Activated naive CD4-positive, alpha-beta T cell treated with anti-CD3 and anti-CD28 coated beads, Interleukin-2, amount 50 U/mL, for 72 hours (primary cell): ENCODE results near the gene NRXN3. TPM values are rescaled to one million over a fixed set of nuclear protein-coding genes. Genes with fewer than 3 reads are reported as not detected.

ENCODE experiments used
- ATAC-seq, 2 donors: fragments of 150-1000 bp; cut with Tn5 transposase; 2 replicates each; pipeline ENCODE4 v1.10.0; 2021; ENCODE audit warnings: mild to moderate bottlenecking in 2 of 2, moderate library complexity in 2 of 2
- DNase-seq, 2 donors: peaks; one replicate each; pipeline ENCODE4 v3.0.0; 2021 to 2022; ENCODE audit warnings: low spot score in 2 of 2
- H3K27ac Mint-ChIP-seq, 2 donors: one replicate each; pipeline ENCODE4 v1.8.0; 2022; ENCODE audit warnings: mild to moderate bottlenecking in 2 of 2, mixed read lengths in 2 of 2
- H3K36me3 Mint-ChIP-seq, 2 donors: one replicate each; pipeline ENCODE4 v1.8.0; 2022; ENCODE audit warnings: mixed read lengths in 2 of 2
- H3K9me3 Mint-ChIP-seq, 2 donors: one replicate each; pipeline ENCODE4 v1.8.0; 2022; ENCODE audit warnings: mixed read lengths in 2 of 2
- total RNA-seq, 2 donors: library from RNA; stranded (reverse); gene quantifications; one replicate each; pipeline ENCODE4 v1.2.3, GENCODE V29; 2022

The NRXN3 gene
- total RNA-seq, 2 donors from 2014 or later: not detected

DNA sequence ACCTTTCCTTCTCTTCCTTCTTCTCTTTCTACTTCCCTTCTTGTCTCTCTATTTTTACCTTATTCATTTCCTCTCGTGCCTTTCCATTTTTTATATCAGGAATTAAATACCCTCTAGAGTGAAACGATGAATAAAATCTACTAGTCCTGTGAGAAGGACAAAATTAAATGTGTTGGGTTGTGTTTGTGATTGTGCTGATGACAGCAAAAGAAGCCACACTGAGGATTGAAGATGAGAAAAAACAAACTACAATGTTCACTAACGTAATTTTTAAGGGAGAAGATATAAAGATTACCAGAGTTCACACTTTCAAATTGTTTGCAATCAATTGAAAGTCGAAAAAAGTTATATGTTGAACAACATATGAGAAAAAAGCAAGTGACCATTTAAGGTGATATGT, 1029.0 kb downstream of the NRXN3 start:
- H3K36me3 Mint-ChIP-seq: peaks cover 0 to 7% of the 10 kb centered on the region in 2 donors
- H3K9me3 Mint-ChIP-seq: peaks cover 17 to 24% of the 10 kb centered on the region in 2 donors
- ATAC-seq: no peak
- no peak for DNase-seq
- no peak overlapping the region for H3K27ac Mint-ChIP-seq

DNA sequence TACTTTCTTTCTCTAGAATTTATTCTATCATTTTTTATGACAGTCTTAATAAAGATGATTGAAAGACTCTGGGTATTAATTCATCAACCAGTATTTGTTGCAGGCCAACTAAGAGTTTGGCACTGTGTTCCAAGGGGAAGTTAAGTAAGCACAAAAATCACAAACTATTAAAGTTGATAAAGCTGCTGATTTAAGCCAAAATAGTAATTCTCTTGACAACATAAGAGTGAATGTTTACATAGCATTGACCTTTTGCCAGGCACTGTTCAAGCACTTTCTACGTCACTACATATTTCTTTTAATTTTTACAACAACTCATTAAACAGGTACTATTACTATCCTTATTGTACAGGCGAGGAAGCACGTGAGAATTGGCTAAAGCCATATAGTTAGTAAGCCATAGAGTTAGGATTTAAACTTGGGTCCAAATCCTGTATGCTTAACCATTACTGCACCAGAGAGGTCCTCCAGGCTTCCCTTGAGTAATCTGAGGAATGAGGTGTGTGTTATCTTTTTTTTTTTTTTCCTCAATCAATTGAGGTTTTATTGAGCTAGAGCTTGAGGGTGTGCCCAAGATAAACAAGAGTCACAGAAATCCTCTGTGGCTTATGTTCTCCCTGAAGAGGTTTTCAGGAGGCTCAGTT, 1031.5 kb downstream of the NRXN3 start:
- Mint-ChIP-seq H3K9me3 (peaks cover 17 to 24% of the 10 kb centered on the region in 2 donors), H3K27ac (no peak overlapping the region), H3K36me3 (peaks cover 0 to 7% of the 10 kb centered on the region in 2 donors)
- ATAC-seq (no peak), DNase-seq (no peak)

DNA sequence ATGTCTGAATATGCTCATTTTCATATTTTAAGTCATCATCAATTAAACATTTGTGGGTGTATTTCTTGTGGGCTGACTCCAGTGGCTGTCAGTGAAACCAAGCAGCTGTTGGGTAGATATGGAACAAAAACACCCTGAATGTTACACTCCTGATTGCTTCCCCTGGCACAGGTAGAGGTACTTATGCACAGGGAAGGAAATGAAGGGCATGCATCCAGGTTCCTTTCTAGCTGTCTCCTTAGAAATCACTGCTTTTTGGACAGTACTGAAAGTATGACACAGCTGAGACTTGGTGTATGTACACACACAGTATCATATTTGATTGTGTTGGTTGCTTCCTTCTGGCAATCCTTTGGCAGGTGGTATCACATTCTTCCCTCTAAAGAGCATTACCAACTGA, 1034.4 kb downstream of the NRXN3 start:
- H3K27ac Mint-ChIP-seq: no peak overlapping the region
- H3K9me3 Mint-ChIP-seq: peaks cover 8 to 10% of the 10 kb centered on the region in 2 donors
- DNase-seq (no peak), ATAC-seq (no peak)
- no peaks in the 10 kb centered on the region for H3K36me3 Mint-ChIP-seq

DNA sequence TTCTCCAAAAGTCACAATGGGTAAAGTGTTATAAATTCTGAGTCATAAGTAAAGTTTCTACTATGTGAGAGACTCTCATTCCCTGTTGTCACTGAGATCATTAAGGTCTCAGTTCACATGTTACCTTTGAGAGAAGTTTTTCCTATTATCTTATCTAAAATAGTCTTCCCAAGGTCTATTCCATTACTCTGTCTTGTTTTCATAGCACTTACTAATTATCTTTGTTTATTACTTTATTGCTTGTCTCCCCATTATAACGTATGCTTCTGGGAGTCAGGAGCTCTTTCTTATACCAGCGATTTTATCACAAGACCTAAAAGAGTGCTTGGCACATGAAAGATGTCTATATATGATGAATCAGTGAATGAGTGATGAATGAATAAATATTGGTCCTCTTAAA, 1039.2 kb downstream of the NRXN3 start:
- H3K36me3 Mint-ChIP-seq: no peaks in the 10 kb centered on the region
- no peaks in the 10 kb centered on the region for H3K9me3 Mint-ChIP-seq
- DNase-seq (no peak), ATAC-seq (no peak)
- H3K27ac Mint-ChIP-seq: no peak overlapping the region

DNA sequence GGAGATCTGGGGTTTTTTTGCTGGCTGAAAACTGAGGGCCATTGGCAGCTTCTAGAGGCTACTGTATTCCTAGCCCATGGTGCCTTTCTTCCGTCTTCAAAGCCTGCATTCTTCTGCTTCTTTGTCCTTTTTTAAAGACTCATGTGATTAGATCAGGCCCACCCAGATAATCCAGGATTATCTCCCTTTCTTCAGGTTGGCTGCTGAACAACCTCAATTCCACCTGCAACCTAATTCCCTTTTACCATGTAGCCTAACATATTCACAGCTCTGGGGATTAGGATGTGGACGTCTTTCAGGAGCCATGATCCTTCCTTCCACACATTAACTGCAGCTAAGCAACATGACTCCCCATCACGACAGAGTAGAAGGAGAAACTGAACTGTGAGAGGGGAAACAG, 1055.6 kb downstream of the NRXN3 start:
- ATAC-seq (no peak), DNase-seq (no peak)
- Mint-ChIP-seq H3K27ac (no peak overlapping the region), H3K36me3 (peaks cover 0 to 8% of the 10 kb centered on the region in 2 donors), H3K9me3 (peaks cover 5 to 19% of the 10 kb centered on the region in 2 donors)

DNA sequence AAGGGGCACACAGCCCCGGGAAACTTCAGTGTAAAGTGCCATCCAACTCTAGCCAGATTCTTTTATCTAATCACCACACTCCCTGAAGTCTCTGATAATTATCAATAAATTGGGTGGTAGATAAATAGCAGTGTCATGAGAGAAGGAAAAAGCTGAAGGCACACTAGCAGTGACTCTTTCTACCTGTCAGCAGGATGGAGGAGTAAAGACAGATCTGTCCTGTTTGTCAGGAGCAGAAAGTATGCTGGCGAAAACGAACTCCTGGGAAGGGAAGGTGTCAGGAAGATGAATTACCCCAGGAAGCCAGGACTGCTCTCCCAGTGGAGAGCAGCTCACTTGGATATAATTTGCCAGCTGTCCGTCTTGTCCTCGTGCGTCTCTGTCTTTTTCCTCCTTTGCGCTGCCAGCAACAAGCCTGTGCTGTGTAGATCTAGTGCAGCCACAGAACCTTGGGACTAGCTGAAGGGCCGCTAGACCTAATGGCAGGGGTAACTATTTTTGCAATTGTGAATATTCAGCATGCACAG, 1059.3 kb downstream of the NRXN3 start:
- no peak for DNase-seq
- H3K9me3 Mint-ChIP-seq: peaks cover 4 to 11% of the 10 kb centered on the region in 2 donors

DNA sequence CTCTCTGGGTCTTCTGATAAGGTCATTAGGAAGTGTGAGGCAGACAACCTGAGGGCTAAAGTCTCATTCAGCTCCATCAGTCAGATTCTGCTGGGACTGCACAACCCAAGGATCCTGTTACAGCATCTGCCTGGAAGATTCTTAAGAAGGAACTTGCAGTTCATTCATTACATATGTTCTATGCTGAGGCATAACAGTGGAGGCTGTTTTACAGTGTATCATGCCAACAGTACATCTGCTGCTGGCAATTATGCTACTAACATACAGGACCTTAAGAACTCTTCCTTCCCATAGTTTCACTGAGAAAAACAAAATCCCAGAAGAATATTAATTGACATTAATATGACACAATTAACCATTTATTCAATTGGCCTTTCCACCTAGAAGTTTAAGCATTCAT, 1072.5 kb downstream of the NRXN3 start:
- Mint-ChIP-seq H3K9me3 (peaks cover 12 to 18% of the 10 kb centered on the region in 2 donors), H3K27ac (no peak overlapping the region), H3K36me3 (no peaks in the 10 kb centered on the region)
- DNase-seq: no peak
- no peak for ATAC-seq

More for the DNA sequence above, 1059.3 kb downstream of the NRXN3 start:
- Mint-ChIP-seq H3K27ac (no peak overlapping the region), H3K36me3 (no peaks in the 10 kb centered on the region)
- no peak for ATAC-seq

DNA sequence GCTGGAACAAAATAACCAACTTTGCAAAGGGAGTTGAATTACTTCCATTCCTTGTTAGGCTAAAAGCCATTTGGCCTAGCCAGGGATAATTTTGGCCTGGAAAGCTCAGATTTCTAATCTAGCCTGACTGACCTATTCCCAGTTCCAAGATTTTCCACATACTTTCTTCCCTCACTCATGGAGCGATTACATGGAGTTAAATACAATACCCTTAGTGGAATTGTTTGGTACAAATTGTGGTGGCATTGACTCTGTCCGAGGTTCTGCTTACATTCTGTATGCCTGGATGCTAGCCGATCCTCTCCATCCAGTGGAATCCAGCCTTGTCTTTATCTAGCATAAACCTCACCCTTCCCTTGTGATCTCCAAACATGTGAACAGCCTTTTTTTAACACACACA, 1076.0 kb downstream of the NRXN3 start:
- H3K9me3 Mint-ChIP-seq: peaks cover 6 to 24% of the 10 kb centered on the region in 2 donors
- DNase-seq: no peak
- ATAC-seq: no peak
- no peak overlapping the region for H3K27ac Mint-ChIP-seq
- H3K36me3 Mint-ChIP-seq: peaks cover 0 to 6% of the 10 kb centered on the region in 2 donors

DNA sequence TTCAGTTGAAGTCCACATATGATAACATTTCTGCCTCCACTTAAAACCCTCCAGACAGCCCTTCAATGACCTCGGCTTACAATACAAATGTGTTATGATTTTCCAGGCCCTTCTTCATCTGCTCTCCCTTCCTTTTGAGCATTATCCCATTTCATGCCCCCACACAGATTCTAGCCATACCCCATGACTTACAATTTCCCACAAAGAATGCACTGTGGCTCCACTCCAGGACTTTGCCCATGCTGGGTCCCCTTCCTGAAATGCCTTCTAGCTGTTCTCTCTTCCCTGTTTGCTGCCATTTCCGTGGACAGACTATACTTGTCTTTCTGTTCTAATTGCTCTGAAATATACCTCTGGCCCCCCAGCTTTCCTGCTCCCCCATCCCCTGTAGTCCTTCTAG, 1078.0 kb downstream of the NRXN3 start:
- ATAC-seq (no peak), DNase-seq (no peak)
- Mint-ChIP-seq H3K36me3 (peaks cover 0 to 6% of the 10 kb centered on the region in 2 donors), H3K27ac (no peak overlapping the region), H3K9me3 (peaks cover 18 to 35% of the 10 kb centered on the region in 2 donors)

DNA sequence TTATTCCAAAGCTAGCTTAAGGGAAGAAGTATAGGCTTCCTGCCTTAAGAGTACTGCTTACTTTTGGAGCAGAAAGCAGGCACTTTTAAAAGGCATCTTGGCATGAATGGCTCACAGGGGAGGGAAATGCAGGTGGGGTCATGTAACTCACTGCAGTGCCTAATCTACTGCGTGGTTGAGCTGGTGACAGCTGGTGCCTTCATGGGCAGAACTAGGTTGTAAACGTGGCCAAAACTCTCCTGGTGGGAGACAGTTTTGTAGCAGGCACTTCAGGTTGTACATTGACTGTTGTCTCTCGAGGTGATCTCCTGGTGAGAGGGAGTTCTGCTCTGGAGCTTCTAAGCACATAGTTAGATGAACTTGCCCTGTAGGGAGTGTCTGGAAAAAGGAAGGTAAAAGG, 1078.6 kb downstream of the NRXN3 start:
- ATAC-seq (no peak), DNase-seq (no peak)
- Mint-ChIP-seq H3K27ac (no peak overlapping the region), H3K9me3 (peaks cover 18 to 35% of the 10 kb centered on the region in 2 donors), H3K36me3 (peaks cover 0 to 6% of the 10 kb centered on the region in 2 donors)

DNA sequence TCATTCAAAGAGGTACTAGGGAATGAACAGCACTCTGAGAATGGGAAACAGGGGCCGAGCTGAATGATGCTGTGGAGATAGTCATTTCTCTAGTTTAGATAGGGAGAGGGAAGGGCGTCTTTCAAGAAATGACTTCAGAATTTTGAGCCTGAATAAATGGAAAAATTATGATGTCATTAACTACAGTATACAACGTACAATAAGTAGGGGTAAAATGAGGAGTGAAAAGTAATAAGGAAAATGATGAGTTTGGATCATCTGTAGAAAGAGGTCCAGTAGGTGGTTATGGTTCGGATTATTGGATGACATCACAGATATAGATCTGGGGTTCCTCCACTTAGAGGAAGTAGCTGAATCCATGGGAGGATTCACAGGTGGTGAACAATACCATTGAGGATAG, 1081.1 kb downstream of the NRXN3 start:
- Mint-ChIP-seq H3K36me3 (peaks cover 0 to 6% of the 10 kb centered on the region in 2 donors), H3K9me3 (peaks cover 13 to 36% of the 10 kb centered on the region in 2 donors), H3K27ac (no peak overlapping the region)
- ATAC-seq (no peak), DNase-seq (no peak)

DNA sequence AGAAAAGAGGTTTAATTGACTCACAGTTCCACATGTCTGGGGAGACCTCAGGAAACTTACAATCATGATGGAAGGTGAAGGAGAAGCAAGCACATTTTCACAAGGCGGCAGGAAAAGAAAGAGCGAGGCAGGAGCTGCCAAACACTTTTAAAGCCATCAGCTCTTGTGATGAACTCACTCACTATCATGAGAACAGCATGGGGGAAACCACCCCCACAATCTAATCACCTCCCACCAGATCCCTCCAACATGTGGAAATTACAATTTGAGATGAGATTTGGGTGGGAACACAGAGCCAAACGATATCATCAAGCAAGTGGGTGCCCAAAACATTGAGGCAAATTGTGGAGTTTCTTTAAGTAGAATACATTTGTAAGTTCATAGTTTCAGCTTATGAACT, 1083.4 kb downstream of the NRXN3 start:
- DNase-seq (no peak), ATAC-seq (no peak)
- peaks cover 0 to 6% of the 10 kb centered on the region in 2 donors for H3K36me3 Mint-ChIP-seq
- no peak overlapping the region for H3K27ac Mint-ChIP-seq
- peaks cover 13 to 35% of the 10 kb centered on the region in 2 donors for H3K9me3 Mint-ChIP-seq

DNA sequence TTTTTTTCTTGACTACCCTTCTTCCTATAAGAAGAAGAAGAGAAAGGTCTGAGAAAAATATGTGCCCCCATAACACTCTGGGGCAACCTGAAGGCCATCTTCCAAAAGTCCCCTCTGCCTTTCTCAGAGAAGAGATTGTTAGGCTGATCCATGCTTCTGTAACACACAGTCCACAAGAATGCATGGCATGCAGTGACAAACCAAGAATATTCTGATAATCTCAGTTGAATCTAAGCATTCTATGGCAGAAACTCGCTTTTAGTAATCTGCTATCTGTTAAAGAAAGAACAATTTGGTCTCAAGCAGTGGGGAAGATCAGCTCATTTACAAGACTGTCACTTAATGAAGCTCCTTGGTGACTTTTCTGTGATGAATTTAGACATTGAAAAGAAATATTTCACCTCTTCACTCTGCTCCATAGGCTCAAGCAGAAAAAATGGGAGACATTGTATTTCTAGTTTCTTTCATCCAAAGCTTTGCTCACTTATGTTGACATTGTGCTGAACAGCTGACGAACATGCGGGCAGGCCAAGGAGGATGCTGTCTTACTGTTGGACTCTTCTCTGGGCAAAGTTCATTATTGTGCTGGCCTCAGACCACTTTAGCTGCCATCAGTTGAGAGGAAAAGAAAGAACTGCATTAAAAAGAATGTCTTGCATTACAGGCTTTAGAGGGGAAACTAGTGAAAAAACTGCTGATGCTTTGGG, 1084.0 kb downstream of the NRXN3 start:
- Mint-ChIP-seq H3K27ac (no peak overlapping the region), H3K36me3 (peaks cover 0 to 6% of the 10 kb centered on the region in 2 donors), H3K9me3 (peaks cover 13 to 30% of the 10 kb centered on the region in 2 donors)
- ATAC-seq (no peak), DNase-seq (no peak)

DNA sequence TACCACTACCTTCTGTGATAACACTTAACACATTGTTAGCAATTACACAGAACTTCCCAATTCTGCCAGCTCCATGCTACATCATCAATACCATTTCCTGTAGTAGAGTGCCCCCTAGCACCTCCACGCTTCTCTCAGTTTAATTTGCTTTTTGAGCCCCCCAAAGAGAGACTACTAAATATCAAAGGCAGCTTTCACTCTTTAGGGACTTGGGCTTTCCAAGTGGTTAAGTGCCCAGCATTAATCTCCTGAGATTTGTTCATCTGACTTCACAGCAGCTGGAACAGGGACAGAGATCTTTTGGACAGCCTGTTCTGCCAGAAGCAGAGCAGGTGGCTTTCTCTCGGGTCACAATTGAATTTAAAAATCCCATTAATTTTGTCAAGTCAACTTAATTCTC, 1086.2 kb downstream of the NRXN3 start:
- Mint-ChIP-seq H3K36me3 (no peaks in the 10 kb centered on the region), H3K9me3 (peaks cover 20 to 23% of the 10 kb centered on the region in 2 donors), H3K27ac (peak overlapping the region in 1 of 2 donors; percentile 23)
- DNase-seq (no peak), ATAC-seq (no peak)

DNA sequence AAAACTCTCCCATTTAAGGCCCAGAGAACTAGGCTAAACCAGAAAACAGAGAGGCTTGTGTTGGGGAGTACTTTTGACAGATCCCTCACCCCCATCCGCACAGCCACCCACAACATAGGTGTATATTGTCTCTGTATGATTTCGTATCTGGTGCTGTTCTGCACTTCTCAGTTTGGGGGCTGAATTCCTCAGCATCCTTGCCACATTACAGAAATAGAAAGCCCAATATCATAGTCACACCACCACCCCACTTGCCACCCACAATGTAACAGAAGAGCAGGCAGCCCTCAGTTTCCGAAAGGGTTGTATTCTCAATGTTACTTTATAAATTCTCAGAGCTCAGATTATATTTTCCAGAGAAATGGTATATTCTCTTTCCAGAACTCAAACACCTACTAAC, 1090.2 kb downstream of the NRXN3 start:
- no peak overlapping the region for H3K27ac Mint-ChIP-seq
- H3K36me3 Mint-ChIP-seq: no peaks in the 10 kb centered on the region
- no peak for DNase-seq
- ATAC-seq: no peak
- peaks cover 7 to 11% of the 10 kb centered on the region in 2 donors for H3K9me3 Mint-ChIP-seq

DNA sequence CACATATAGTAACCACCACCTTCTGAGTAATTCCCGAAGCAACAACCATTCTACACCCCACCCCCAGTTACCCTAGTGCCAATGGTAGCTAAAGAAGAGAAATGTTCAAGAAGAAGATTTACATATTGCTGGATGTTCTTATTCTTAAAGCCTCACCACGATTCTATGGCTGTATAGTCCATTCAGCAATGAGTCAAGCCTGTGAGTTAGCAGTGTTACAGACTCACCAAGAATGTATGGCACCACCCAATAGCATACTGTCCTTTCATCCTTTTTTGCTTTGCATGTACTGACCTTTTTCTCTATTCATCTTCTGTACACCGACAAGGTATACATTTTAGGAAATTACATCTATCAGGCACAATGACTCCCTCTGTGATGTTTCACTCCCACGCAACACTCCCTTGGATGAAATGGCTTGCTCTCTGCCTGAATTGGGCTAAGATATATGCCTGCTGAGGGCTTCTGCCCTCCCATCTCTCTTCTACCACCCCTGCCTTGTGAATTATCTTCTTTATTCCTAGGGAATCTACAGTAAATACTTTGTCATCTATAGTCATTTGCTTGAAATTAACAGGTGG, 1095.3 kb downstream of the NRXN3 start:
- peaks cover 5 to 7% of the 10 kb centered on the region in 2 donors for H3K9me3 Mint-ChIP-seq
- no peak overlapping the region for H3K27ac Mint-ChIP-seq
- DNase-seq (no peak), ATAC-seq (no peak)
- H3K36me3 Mint-ChIP-seq: no peaks in the 10 kb centered on the region

DNA sequence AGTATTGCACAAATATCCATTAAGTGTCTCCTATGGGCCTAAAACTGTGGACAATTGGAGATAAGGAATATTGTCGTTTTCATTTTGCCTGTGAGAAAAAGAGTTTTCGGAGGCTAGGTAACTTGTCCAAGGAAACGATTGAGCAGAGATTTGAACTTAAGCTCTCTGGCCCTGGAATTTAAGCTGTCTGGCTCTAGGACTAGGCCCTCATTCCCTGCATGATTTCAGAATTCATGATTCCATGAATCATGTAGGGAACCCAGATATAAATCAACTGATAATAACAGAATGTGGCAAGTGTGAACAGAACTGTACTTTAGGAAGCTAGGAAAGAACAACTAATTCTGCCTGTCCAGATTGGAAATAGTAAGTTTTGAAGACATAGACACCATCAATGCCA, 1100.2 kb downstream of the NRXN3 start:
- ATAC-seq (no peak), DNase-seq (no peak)
- Mint-ChIP-seq H3K9me3 (peaks cover 3 to 5% of the 10 kb centered on the region in 2 donors), H3K36me3 (peaks cover 0 to 5% of the 10 kb centered on the region in 2 donors), H3K27ac (no peak overlapping the region)
